ENCODE results near the gene ERC1.

GRCh38 chr12:1398673-1399072 is 407.6 kb downstream of the ERC1 start:
- TF ChIP-seq POLR2A (IDR thresholded peaks at IDR 0.05; ENCODE audit: low read depth, low read length) (no peak), SPI1 (IDR thresholded peaks at IDR 0.05; ENCODE audit: low read depth, low read length) (no peak), POLR2AphosphoS5 (IDR thresholded peaks at IDR 0.05; ENCODE audit: low read depth, low read length) (no peak), POU2F2 (IDR thresholded peaks at IDR 0.05; ENCODE audit: low read depth, low read length) (no peak), PAX5 (IDR thresholded peaks at IDR 0.05; ENCODE audit: insufficient read depth, low read length, severe bottlenecking) (no peak), TAF1 (IDR thresholded peaks at IDR 0.05; ENCODE audit: low read depth, low read length) (no peak)
